GM12891 (cell line): ENCODE measurements around the gene MEI4.

Source experiments
- PAX5 ChIP-seq: IDR thresholded peaks from 2 replicates; pipeline ENCODE4 v1.6.1; 2011; ENCODE audit warnings: low read length, moderate library complexity, mild to moderate bottlenecking; ENCODE audit not compliant: insufficient read depth, severe bottlenecking
- POLR2A ChIP-seq: IDR thresholded peaks from 2 replicates; pipeline ENCODE4 v1.6.1; 2011; ENCODE audit warnings: low read depth, low read length, control low read depth
- POLR2AphosphoS5 ChIP-seq: IDR thresholded peaks from 2 replicates; pipeline ENCODE4 v1.6.1; 2011; ENCODE audit warnings: low read depth, low read length, control low read depth
- POU2F2 ChIP-seq: IDR thresholded peaks from 2 replicates; pipeline ENCODE4 v1.6.1; 2011; ENCODE audit warnings: low read depth, mild to moderate bottlenecking, control low read depth, low read length, moderate library complexity
- SPI1 ChIP-seq: IDR thresholded peaks from 2 replicates; pipeline ENCODE4 v1.6.1; 2011; ENCODE audit warnings: low read depth, low read length, control low read depth
- TAF1 ChIP-seq: IDR thresholded peaks from 2 replicates; pipeline ENCODE4 v1.6.1; 2011; ENCODE audit warnings: low read depth, low read length, control low read depth

DNA sequence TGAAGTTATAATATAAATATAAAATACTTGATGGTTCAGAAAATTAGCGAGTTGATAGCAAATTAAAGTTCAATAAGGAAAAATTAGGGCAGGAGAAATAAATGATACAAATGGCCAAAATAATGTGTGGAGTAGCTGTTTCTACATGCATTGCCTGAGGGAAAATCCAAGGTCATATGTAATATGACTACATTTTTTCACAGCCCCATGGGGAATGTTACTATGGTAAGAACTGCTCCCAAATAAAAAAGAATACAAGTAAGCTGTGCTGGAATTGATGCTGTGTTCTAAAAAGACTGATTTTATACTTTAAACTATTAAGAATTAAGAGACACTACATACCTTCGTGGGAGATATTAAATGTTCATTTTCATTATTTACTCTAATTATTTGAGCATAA, 34.1 kb downstream of the MEI4 start:
- TF ChIP-seq POLR2A (no peak), SPI1 (no peak), TAF1 (no peak), POU2F2 (no peak), POLR2AphosphoS5 (no peak), PAX5 (no peak)
